Measurements from ENCODE around the gene C15orf61.

- TF ChIP-seq CTCF (IDR thresholded peaks at IDR 0.05): no peak
- TF ChIP-seq ZFX (IDR thresholded peaks at IDR 0.05; ENCODE audit: borderline replicate concordance): no peak
Observed at GRCh38 chr15:67504056-67504455, 16.9 kb upstream of the C15orf61 start.
